Measurements from ENCODE around the gene FHL2. TPM values are rescaled to one million over a fixed set of nuclear protein-coding genes. Genes with fewer than 3 reads are reported as not detected.

Gene FHL2
- total RNA-seq, 2 donors from 2014 or later: 11.1 to 11.4 TPM

- Histone ChIP-seq H3K27ac (ENCODE audit: low read depth, low read length) (no peak overlapping the region), H3K4me3 (ENCODE audit: low read length) (no peak overlapping the region), H3K36me3 (ENCODE audit: control insufficient read depth, insufficient read depth, low read length) (no peaks in the 10 kb centered on the region), H3K9me3 (ENCODE audit: control insufficient read depth, low read length) (no peaks in the 10 kb centered on the region), H3K4me1 (ENCODE audit: control insufficient read depth, insufficient read depth, low read length) (peaks cover 3% of the 10 kb centered on the region), H3K9ac (ENCODE audit: extremely low read depth, low read length, poor library complexity, severe bottlenecking) (no peak overlapping the region), H3K27me3 (ENCODE audit: control insufficient read depth, insufficient read depth, low read length, poor library complexity, severe bottlenecking) (no peaks in the 10 kb centered on the region)
- no peaks in the 10 kb centered on the region for H3K36me3 Mint-ChIP-seq (ENCODE audit: low read depth)
- H3K4me1 Mint-ChIP-seq: no peaks in the 10 kb centered on the region
- no peaks in the 10 kb centered on the region for H3K9me3 Mint-ChIP-seq
- TF ChIP-seq, protein P1, sequence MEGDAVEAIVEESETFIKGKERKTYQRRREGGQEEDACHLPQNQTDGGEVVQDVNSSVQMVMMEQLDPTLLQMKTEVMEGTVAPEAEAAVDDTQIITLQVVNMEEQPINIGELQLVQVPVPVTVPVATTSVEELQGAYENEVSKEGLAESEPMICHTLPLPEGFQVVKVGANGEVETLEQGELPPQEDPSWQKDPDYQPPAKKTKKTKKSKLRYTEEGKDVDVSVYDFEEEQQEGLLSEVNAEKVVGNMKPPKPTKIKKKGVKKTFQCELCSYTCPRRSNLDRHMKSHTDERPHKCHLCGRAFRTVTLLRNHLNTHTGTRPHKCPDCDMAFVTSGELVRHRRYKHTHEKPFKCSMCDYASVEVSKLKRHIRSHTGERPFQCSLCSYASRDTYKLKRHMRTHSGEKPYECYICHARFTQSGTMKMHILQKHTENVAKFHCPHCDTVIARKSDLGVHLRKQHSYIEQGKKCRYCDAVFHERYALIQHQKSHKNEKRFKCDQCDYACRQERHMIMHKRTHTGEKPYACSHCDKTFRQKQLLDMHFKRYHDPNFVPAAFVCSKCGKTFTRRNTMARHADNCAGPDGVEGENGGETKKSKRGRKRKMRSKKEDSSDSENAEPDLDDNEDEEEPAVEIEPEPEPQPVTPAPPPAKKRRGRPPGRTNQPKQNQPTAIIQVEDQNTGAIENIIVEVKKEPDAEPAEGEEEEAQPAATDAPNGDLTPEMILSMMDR (conservative IDR thresholded peaks at IDR 0.05): no peak
- 94 to 96% methylated on average over 9 of the region's 9 CpGs for WGBS, 2 experiments (ENCODE audit: insufficient coverage in 1 of 2, insufficient read length in 1 of 2)
- no peaks in the 10 kb centered on the region for H3K27me3 Mint-ChIP-seq (ENCODE audit: insufficient read depth)
- no peak overlapping the region for H3K4me3 Mint-ChIP-seq
- DNase-seq: no peak
- H3K27ac Mint-ChIP-seq: no peak overlapping the region
These were observed 47.1 kb upstream of the FHL2 start for GRCh38 chr2:105445976-105446375.

- Mint-ChIP-seq H3K9me3 (no peaks in the 10 kb centered on the region), H3K27me3 (ENCODE audit: insufficient read depth) (no peaks in the 10 kb centered on the region), H3K36me3 (ENCODE audit: low read depth) (no peaks in the 10 kb centered on the region), H3K27ac (no peak overlapping the region), H3K4me3 (no peak overlapping the region), H3K4me1 (no peaks in the 10 kb centered on the region)
- H3K27ac ChIP-seq (ENCODE audit: low read depth, low read length): no peak overlapping the region
- no peaks in the 10 kb centered on the region for H3K27me3 ChIP-seq (ENCODE audit: control insufficient read depth, insufficient read depth, low read length, poor library complexity, severe bottlenecking)
- H3K9ac ChIP-seq (ENCODE audit: extremely low read depth, low read length, poor library complexity, severe bottlenecking): no peak overlapping the region
- peaks cover 3% of the 10 kb centered on the region for H3K4me1 ChIP-seq (ENCODE audit: control insufficient read depth, insufficient read depth, low read length)
- DNase-seq: no peak
- WGBS, 2 experiments (ENCODE audit: insufficient coverage in 1 of 2, insufficient read length in 1 of 2): 89 to 100% methylated on average over 1 to 3 of the region's 5 CpGs
- H3K4me3 ChIP-seq (ENCODE audit: low read length): no peak overlapping the region
- TF ChIP-seq, protein P1 (conservative IDR thresholded peaks at IDR 0.05): no peak
- no peaks in the 10 kb centered on the region for H3K9me3 ChIP-seq (ENCODE audit: control insufficient read depth, low read length)
- H3K36me3 ChIP-seq (ENCODE audit: control insufficient read depth, insufficient read depth, low read length): no peaks in the 10 kb centered on the region
These were observed 46.6 kb upstream of the FHL2 start for GRCh38 chr2:105445498-105445897.

DNA sequence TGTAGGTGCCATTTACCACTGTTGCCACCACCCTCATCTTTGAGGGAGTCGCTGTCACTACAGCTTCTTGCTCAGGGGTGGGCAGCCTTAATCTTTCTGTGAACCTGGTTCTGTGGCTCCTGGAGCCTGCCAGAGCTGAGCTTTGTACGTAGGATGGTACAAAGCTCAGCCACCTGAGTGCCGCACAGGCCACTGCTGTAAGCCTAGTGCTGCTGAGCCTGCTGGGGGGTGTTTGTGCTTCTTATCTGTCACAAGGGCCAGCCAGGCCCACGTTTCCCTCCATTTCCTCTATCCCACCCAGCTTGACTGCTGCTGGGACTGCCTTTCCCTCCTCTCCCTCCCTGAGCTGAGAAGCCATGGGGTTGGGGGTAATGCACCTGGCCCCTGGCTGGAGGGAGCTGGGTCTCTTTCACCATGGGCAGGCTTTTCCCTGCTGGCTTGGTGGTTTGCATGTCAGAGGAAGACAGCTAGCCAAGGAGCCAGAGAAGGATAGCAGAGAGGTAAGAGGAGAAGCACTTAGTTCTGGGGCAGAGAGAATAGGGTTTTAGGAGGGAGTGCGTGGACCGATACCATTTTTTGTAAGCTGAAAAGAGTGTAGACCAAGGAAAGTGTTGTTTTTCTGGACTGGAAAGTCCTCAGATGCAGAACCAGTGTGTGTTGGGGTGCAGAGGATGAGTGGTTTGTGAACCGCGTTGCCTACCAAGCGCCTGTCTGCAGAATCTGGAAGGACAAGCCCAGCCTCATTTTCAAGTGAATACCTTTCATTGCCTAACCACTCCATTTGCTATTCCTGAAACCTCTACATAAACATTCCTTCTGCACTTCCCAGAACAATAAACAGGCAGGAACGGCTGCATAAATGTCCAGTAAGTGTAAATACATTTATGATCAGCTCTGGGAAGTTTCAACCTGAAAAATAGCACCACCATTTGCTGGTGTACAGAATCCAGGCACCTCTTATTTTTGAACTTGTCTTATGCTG is 45.1 kb upstream of the FHL2 start:
- Histone ChIP-seq H3K4me3 (ENCODE audit: low read length) (no peak overlapping the region), H3K27ac (ENCODE audit: low read depth, low read length) (no peak overlapping the region), H3K36me3 (ENCODE audit: control insufficient read depth, insufficient read depth, low read length) (no peaks in the 10 kb centered on the region), H3K9me3 (ENCODE audit: control insufficient read depth, low read length) (no peaks in the 10 kb centered on the region), H3K9ac (ENCODE audit: extremely low read depth, low read length, poor library complexity, severe bottlenecking) (no peak overlapping the region), H3K27me3 (ENCODE audit: control insufficient read depth, insufficient read depth, low read length, poor library complexity, severe bottlenecking) (no peaks in the 10 kb centered on the region), H3K4me1 (ENCODE audit: control insufficient read depth, insufficient read depth, low read length) (peaks cover 3% of the 10 kb centered on the region)
- Mint-ChIP-seq H3K27me3 (ENCODE audit: insufficient read depth) (no peaks in the 10 kb centered on the region), H3K4me1 (no peaks in the 10 kb centered on the region), H3K36me3 (ENCODE audit: low read depth) (no peaks in the 10 kb centered on the region), H3K4me3 (no peak overlapping the region), H3K27ac (no peak overlapping the region), H3K9me3 (no peaks in the 10 kb centered on the region)
- WGBS, 2 experiments (ENCODE audit: insufficient coverage in 1 of 2, insufficient read length in 1 of 2): 81 to 95% methylated on average over 3 to 10 of the region's 10 CpGs
- no peak for DNase-seq
- TF ChIP-seq, protein P1 (conservative IDR thresholded peaks at IDR 0.05): no peak
